Endothelial cell (in vitro differentiated cells): ENCODE results near the gene PPP1R9B. TPM values are rescaled to one million over a fixed set of nuclear protein-coding genes. Genes with fewer than 3 reads are reported as not detected.

ENCODE experiments used
- DNase-seq: peaks from one replicate; pipeline ENCODE4 v3.0.0; 2021; ENCODE audit warnings: low spot score
- H3K27ac Mint-ChIP-seq: one replicate; pipeline ENCODE4 v1.8.0; 2021; ENCODE audit warnings: mixed read lengths, inconsistent platforms; ENCODE audit not compliant: unreplicated experiment
- H3K27me3 Mint-ChIP-seq: one replicate; pipeline ENCODE4 v1.8.0; 2021; ENCODE audit warnings: mild to moderate bottlenecking, moderate library complexity, mixed read lengths, inconsistent platforms; ENCODE audit not compliant: unreplicated experiment
- H3K36me3 Mint-ChIP-seq: one replicate; pipeline ENCODE4 v1.8.0; 2021; ENCODE audit warnings: mild to moderate bottlenecking, low read depth, mixed read lengths, inconsistent platforms; ENCODE audit not compliant: unreplicated experiment
- H3K4me1 Mint-ChIP-seq: one replicate; pipeline ENCODE4 v1.8.0; 2021; ENCODE audit warnings: mild to moderate bottlenecking, mixed read lengths, inconsistent platforms; ENCODE audit not compliant: unreplicated experiment
- H3K4me3 Mint-ChIP-seq: one replicate; pipeline ENCODE4 v1.8.0; 2021; ENCODE audit warnings: mild to moderate bottlenecking, mixed read lengths, inconsistent platforms; ENCODE audit not compliant: unreplicated experiment
- H3K9me3 Mint-ChIP-seq: one replicate; pipeline ENCODE4 v1.8.0; 2021; ENCODE audit warnings: mixed read lengths, inconsistent platforms; ENCODE audit not compliant: unreplicated experiment
- total RNA-seq: library from RNA; stranded (reverse); fragmentation: NEBNext Ultra II Directional; extraction: Animal tissue kit (Norgen Biotek cat#: 25700); gene quantifications from one replicate; pipeline ENCODE4 v1.2.1, GENCODE V29; 2021; ENCODE audit not compliant: unreplicated experiment
- TF ChIP-seq, protein P1 (sequence below): fragments of 200-600 bp; sonication (generic); IDR thresholded peaks from one replicate; pipeline ENCODE4 v1.5.0; 2021; ENCODE audit warnings: antibody characterized with exemption; ENCODE audit not compliant: unreplicated experiment

The PPP1R9B gene
- total RNA-seq, 1 donor from 2014 or later: 101 TPM

- no peak for DNase-seq
Measured at GRCh38 chr17:50184064-50184463, 33.6 kb upstream of the PPP1R9B start.

GRCh38 chr17:50183421-50183994, 33.0 kb upstream of the PPP1R9B start:
- Mint-ChIP-seq H3K36me3 (no peaks in the 10 kb centered on the region), H3K4me3 (no peak overlapping the region), H3K9me3 (no peaks in the 10 kb centered on the region), H3K4me1 (peaks cover 9% of the 10 kb centered on the region), H3K27ac (no peak overlapping the region), H3K27me3 (peaks cover 8% of the 10 kb centered on the region)
- no peak for DNase-seq
- TF ChIP-seq, protein P1, sequence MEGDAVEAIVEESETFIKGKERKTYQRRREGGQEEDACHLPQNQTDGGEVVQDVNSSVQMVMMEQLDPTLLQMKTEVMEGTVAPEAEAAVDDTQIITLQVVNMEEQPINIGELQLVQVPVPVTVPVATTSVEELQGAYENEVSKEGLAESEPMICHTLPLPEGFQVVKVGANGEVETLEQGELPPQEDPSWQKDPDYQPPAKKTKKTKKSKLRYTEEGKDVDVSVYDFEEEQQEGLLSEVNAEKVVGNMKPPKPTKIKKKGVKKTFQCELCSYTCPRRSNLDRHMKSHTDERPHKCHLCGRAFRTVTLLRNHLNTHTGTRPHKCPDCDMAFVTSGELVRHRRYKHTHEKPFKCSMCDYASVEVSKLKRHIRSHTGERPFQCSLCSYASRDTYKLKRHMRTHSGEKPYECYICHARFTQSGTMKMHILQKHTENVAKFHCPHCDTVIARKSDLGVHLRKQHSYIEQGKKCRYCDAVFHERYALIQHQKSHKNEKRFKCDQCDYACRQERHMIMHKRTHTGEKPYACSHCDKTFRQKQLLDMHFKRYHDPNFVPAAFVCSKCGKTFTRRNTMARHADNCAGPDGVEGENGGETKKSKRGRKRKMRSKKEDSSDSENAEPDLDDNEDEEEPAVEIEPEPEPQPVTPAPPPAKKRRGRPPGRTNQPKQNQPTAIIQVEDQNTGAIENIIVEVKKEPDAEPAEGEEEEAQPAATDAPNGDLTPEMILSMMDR: no peak

More at GRCh38 chr17:50184064-50184463, 33.6 kb upstream of the PPP1R9B start:
- Mint-ChIP-seq H3K9me3 (no peaks in the 10 kb centered on the region), H3K27me3 (peaks cover 9% of the 10 kb centered on the region), H3K4me3 (no peak overlapping the region), H3K36me3 (no peaks in the 10 kb centered on the region), H3K4me1 (peaks cover 8% of the 10 kb centered on the region), H3K27ac (no peak overlapping the region)
- TF ChIP-seq, protein P1: peak; percentile 21

- H3K36me3 Mint-ChIP-seq: no peaks in the 10 kb centered on the region
- H3K4me3 Mint-ChIP-seq: no peak overlapping the region
- H3K27ac Mint-ChIP-seq: no peak overlapping the region
- DNase-seq: no peak
- TF ChIP-seq, protein P1: no peak
- peaks cover 6% of the 10 kb centered on the region for H3K27me3 Mint-ChIP-seq
- peaks cover 14% of the 10 kb centered on the region for H3K4me1 Mint-ChIP-seq
- no peaks in the 10 kb centered on the region for H3K9me3 Mint-ChIP-seq
Measured at GRCh38 chr17:50182783-50183420, 32.4 kb upstream of the PPP1R9B start.

GRCh38 chr17:50181591-50182560, 31.4 kb upstream of the PPP1R9B start:
- H3K4me1 Mint-ChIP-seq: peaks cover 14% of the 10 kb centered on the region
- H3K27me3 Mint-ChIP-seq: peaks cover 3% of the 10 kb centered on the region
- H3K9me3 Mint-ChIP-seq: no peaks in the 10 kb centered on the region
- no peak for DNase-seq
- no peak overlapping the region for H3K27ac Mint-ChIP-seq
- H3K4me3 Mint-ChIP-seq: no peak overlapping the region
- TF ChIP-seq, protein P1: no peak
- H3K36me3 Mint-ChIP-seq: no peaks in the 10 kb centered on the region
